GM12864 (cell line): ENCODE results near the gene KPTN.

Source experiments
- DNase-seq: peaks from one replicate; pipeline ENCODE4 v3.0.0-alpha.2; 2011; ENCODE audit warnings: low read depth
- H3K4me3 ChIP-seq: 2 replicates; pipeline ENCODE4 v1.5.1; 2011; ENCODE audit warnings: mild to moderate bottlenecking, low read depth, low read length, control low read depth
- CTCF ChIP-seq: IDR thresholded peaks from 2 replicates; pipeline ENCODE4 v1.5.1; 2011; ENCODE audit warnings: low read depth, mild to moderate bottlenecking, moderate library complexity, low read length, control low read depth, inconsistent platforms; ENCODE audit errors: missing control alignments

Gene KPTN

GRCh38 chr19:47467914-47468313 lies 16.1 kb downstream of the KPTN start:
- no peak overlapping the region for H3K4me3 ChIP-seq
- no peak for DNase-seq
- no peak for TF ChIP-seq CTCF

GRCh38 chr19:47465957-47466356 lies 18.1 kb downstream of the KPTN start:
- no peak for TF ChIP-seq CTCF
- no peak overlapping the region for H3K4me3 ChIP-seq
- DNase-seq = no peak

GRCh38 chr19:47464675-47465419 lies 19.2 kb downstream of the KPTN start:
- no peak for DNase-seq
- no peak overlapping the region for H3K4me3 ChIP-seq
- TF ChIP-seq CTCF = no peak

GRCh38 chr19:47461876-47462275 lies 22.1 kb downstream of the KPTN start:
- TF ChIP-seq CTCF = no peak
- no peak overlapping the region for H3K4me3 ChIP-seq
- DNase-seq = no peak

GRCh38 chr19:47459477-47459876 lies 24.5 kb downstream of the KPTN start:
- no peak overlapping the region for H3K4me3 ChIP-seq
- no peak for TF ChIP-seq CTCF
- no peak for DNase-seq

GRCh38 chr19:47458672-47459071 lies 25.3 kb downstream of the KPTN start:
- no peak for DNase-seq
- H3K4me3 ChIP-seq = no peak overlapping the region
- TF ChIP-seq CTCF = no peak
